Endothelial cell of umbilical vein (primary cell): ENCODE results near the gene FOSL2. TPM values are rescaled to one million over a fixed set of nuclear protein-coding genes. Genes with fewer than 3 reads are reported as not detected.

Source experiments
- BruUV-seq: library from RNA; stranded (reverse); fragments of 400-500 nt; replicated peaks from 2 replicates; lab custom pipeline; 2021; lab: Mats Ljungman, UMichigan
- CTCF ChIA-PET: fragments of 300-600, 350-600 bp; sonication (Branson Sonifier 250); formaldehyde crosslinking; loops from one replicate; lab custom pipeline; 2021; ENCODE audit warnings: antibody characterized with exemption, inconsistent platforms; lab: Charles Lee
- POLR2A ChIA-PET: fragments of 300-600, 350-600 bp; sonication (Branson Sonifier 250); formaldehyde crosslinking; loops from one replicate; lab custom pipeline; 2021; ENCODE audit warnings: antibody characterized with exemption, inconsistent platforms; lab: Charles Lee
- DNase-seq: peaks from one replicate; pipeline ENCODE4 v3.0.0-alpha.2; 2011; ENCODE audit warnings: low read depth, low spot score
- FAIRE-seq: peaks from 2 replicates; lab custom pipeline; 2011; peaks lifted over from hg19 to GRCh38; lab: Jason Lieb, UNC
- H2AFZ ChIP-seq: 2 replicates; pipeline ENCODE4 v1.6.0; 2012; ENCODE audit warnings: low read depth, low read length, control low read depth, inconsistent platforms
- H3K27ac ChIP-seq: 2 replicates; pipeline ENCODE4 v1.5.1; 2011; ENCODE audit warnings: low read depth, mild to moderate bottlenecking, control low read depth, low read length, moderate library complexity; ENCODE audit not compliant: insufficient read depth
- H3K27me3 ChIP-seq, 2 experiments: 2 replicates each; pipeline versions ENCODE4 v1.6.0 to v1.6.1; 2011; ENCODE audit warnings: low read length in 2 of 2, mixed read lengths in 1 of 2; ENCODE audit not compliant: control insufficient read depth in 2 of 2, insufficient read depth in 2 of 2
- H3K36me3 ChIP-seq, 2 experiments: 2 replicates in 1 of 2; 3 replicates in 1 of 2; pipeline ENCODE4 v1.5.1; 2011; ENCODE audit warnings: low read length in 2 of 2, mild to moderate bottlenecking in 1 of 2, moderate library complexity in 1 of 2; ENCODE audit not compliant: control insufficient read depth in 2 of 2, insufficient read depth in 2 of 2; ENCODE audit errors: extremely low read depth in 1 of 2
- H3K4me1 ChIP-seq: 3 replicates; pipeline ENCODE4 v1.5.1; 2011; ENCODE audit warnings: mild to moderate bottlenecking, low read length; ENCODE audit not compliant: control insufficient read depth, insufficient read depth; ENCODE audit errors: extremely low read depth
- H3K4me2 ChIP-seq: 2 replicates; pipeline ENCODE4 v1.6.1; 2011; ENCODE audit warnings: low read length, control low read depth, mixed read lengths; ENCODE audit not compliant: insufficient read depth
- H3K4me3 ChIP-seq, 3 experiments: fragments of 200-600 bp in 1 of 3; sonication (generic), shearing (Covaris generic) in 1 of 3; replicated peaks in 1 of 3; 2 replicates each; pipeline ENCODE4 v1.5.1; 2011 to 2016; ENCODE audit warnings: control low read depth in 3 of 3, low read length in 3 of 3, mild to moderate bottlenecking in 2 of 3, inconsistent platforms in 1 of 3, low read depth in 1 of 3, moderate library complexity in 1 of 3; ENCODE audit not compliant: insufficient read depth in 1 of 3
- H3K79me2 ChIP-seq: 2 replicates; pipeline ENCODE4 v1.6.0; 2012; ENCODE audit warnings: low read length, inconsistent platforms; ENCODE audit not compliant: control insufficient read depth, insufficient read depth
- H3K9ac ChIP-seq: replicated peaks from 2 replicates; pipeline ENCODE3; 2011; ENCODE audit warnings: low read length, control low read depth; ENCODE audit not compliant: insufficient read depth; ENCODE audit errors: extremely low read depth
- H3K9me1 ChIP-seq: replicated peaks from 3 replicates; pipeline ENCODE4 v1.6.0; 2011; ENCODE audit warnings: mild to moderate bottlenecking, low read length; ENCODE audit not compliant: control insufficient read depth, insufficient read depth; ENCODE audit errors: extremely low read depth
- H3K9me3 ChIP-seq: replicated peaks from 2 replicates; pipeline ENCODE4 v1.5.1; 2012; ENCODE audit warnings: low read length, inconsistent platforms; ENCODE audit not compliant: control insufficient read depth, insufficient read depth
- H4K20me1 ChIP-seq: replicated peaks from 2 replicates; pipeline ENCODE3; 2011; ENCODE audit warnings: mild to moderate bottlenecking, low read length; ENCODE audit not compliant: control insufficient read depth, insufficient read depth; ENCODE audit errors: extremely low read depth
- CTCF ChIP-seq, 2 donors: IDR thresholded peaks; 1 replicate in 1 of 2; 2 replicates in 1 of 2; pipeline ENCODE4 v1.5.1; 2011; ENCODE audit warnings: low read length in 2 of 2, mild to moderate bottlenecking in 2 of 2, moderate library complexity in 2 of 2, control low read depth in 1 of 2, inconsistent platforms in 1 of 2, low read depth in 1 of 2; ENCODE audit not compliant: insufficient read depth in 1 of 2; ENCODE audit errors: extremely low read depth in 1 of 2
- EZH2 ChIP-seq: IDR thresholded peaks from 2 replicates; pipeline ENCODE4 v1.6.1; 2012; ENCODE audit warnings: borderline replicate concordance, low read depth, mild to moderate bottlenecking, moderate library complexity, low read length, inconsistent platforms; ENCODE audit not compliant: severe bottlenecking
- FOS ChIP-seq: IDR thresholded peaks from 2 replicates; pipeline ENCODE4 v1.6.1; 2011; ENCODE audit warnings: mild to moderate bottlenecking, low read length, moderate library complexity, borderline replicate concordance; ENCODE audit not compliant: insufficient read depth
- GATA2 ChIP-seq: IDR thresholded peaks from 2 replicates; pipeline ENCODE4 v1.7.0; 2011; ENCODE audit warnings: low read depth, mild to moderate bottlenecking, moderate library complexity, mixed read lengths, low read length; ENCODE audit not compliant: insufficient read length, insufficient read depth
- JUN ChIP-seq: IDR thresholded peaks from 2 replicates; pipeline ENCODE4 v1.6.1; 2011; ENCODE audit warnings: borderline replicate concordance, low read depth; ENCODE audit not compliant: insufficient read length, insufficient read depth
- MAX ChIP-seq: IDR thresholded peaks from 2 replicates; pipeline ENCODE4 v1.6.1; 2011; ENCODE audit not compliant: insufficient read depth, insufficient read length
- MYC ChIP-seq: IDR thresholded peaks from one replicate; pipeline ENCODE4 v1.6.1; 2011; ENCODE audit warnings: mild to moderate bottlenecking, low read depth, low read length
- POLR2A ChIP-seq: IDR thresholded peaks from 2 replicates; pipeline ENCODE4 v1.6.1; 2012; ENCODE audit warnings: low read depth, mild to moderate bottlenecking, control low read depth, low read length
- POLR2AphosphoS5 ChIP-seq: IDR thresholded peaks from 2 replicates; pipeline ENCODE4 v1.6.1; 2012; ENCODE audit warnings: low read depth, mild to moderate bottlenecking, control low read depth, low read length, moderate library complexity; ENCODE audit not compliant: insufficient read depth
- dilution Hi-C: fragments of 300-500 bp; cut with MboI; formaldehyde crosslinking; loops from one replicate; pipeline ENCODE4 v1.15.0; 2019; ENCODE audit warnings: low sequenced_read_pairs; ENCODE audit not compliant: extremely low pct_ligation_motif_present
- intact Hi-C: fragments of 100-400 bp; cut with micrococcal nuclease; formaldehyde crosslinking; loops from one replicate; pipeline ENCODE4 v1.10.0; 2022
- polyA plus RNA-seq, 4 experiments: library from polyadenylated mRNA; depleted of rRNA in 3 of 4; stranded (reverse) in 3 of 4; unstranded in 1 of 4; fragments of >200 nt; gene quantifications; 2 replicates each; pipeline versions ENCODE4 v1.2.1 to v1.2.3, GENCODE V29; 2011 to 2012; ENCODE audit warnings: missing spikeins in 1 of 4
- total RNA-seq: library from RNA; stranded (reverse); gene quantifications from 2 replicates; pipeline ENCODE4 v1.2.3, GENCODE V29; 2021

FOSL2 gene
- total and polyA plus RNA-seq, 2 donors (not counting 3 experiments of a cell fraction or from before 2014, with no cell fraction given), result 43.9 to 85.3 TPM

- no peaks in the 10 kb centered on the region for H3K9me3 ChIP-seq
- H2AFZ ChIP-seq, result peak overlapping the region; percentile 2
- dilution Hi-C loops, result no loop called here
- no peaks in the 10 kb centered on the region for H3K36me3 ChIP-seq
- H4K20me1 ChIP-seq, result no peaks in the 10 kb centered on the region
- FAIRE-seq (peak; percentile 57), DNase-seq (peak; percentile 78)
- H3K27ac ChIP-seq, result peak overlapping the region; percentile 95
- ChIA-PET CTCF (interaction anchor here (0.6 to 2.1 kb wide), 13 partner anchors 30 to 708 kb away, joined by 3 to 11 read pairs (median 4); no protein-coding TSS in a partner anchor), POLR2A (interaction anchor here (0.6 to 1.6 kb wide), 16 partner anchors 11 to 668 kb away, joined by 3 to 8 read pairs (median 4); no protein-coding TSS in a partner anchor)
- intact Hi-C loops, result loop anchor here (1.0 to 2.0 kb wide), 10 partner anchors 25 to 620 kb away; partner anchors contain the start of genes BABAM2, MRPL33 and RBKS
- peak overlapping the region; percentile 87 for H3K4me2 ChIP-seq
- no peaks in the 10 kb centered on the region for H3K9me1 ChIP-seq
- BruUV-seq, result TSS peak; percentile 0
- H3K9ac ChIP-seq, result peak overlapping the region; percentile 99
- H3K27me3 ChIP-seq, result no peaks in the 10 kb centered on the region
- TF ChIP-seq GATA2 (no peak), JUN (no peak), CTCF (IDR thresholded peaks at IDR 0.05; ENCODE audit: extremely low read depth in 1 of 2, insufficient read depth in 1 of 2, low read depth in 1 of 2, low read length in 2 of 2) (peak in 1 of 2 donors; percentile 13), POLR2A (peak; percentile 6), MAX (no peak), FOS (no peak), EZH2 (no peak), MYC (no peak), POLR2AphosphoS5 (no peak)
- peaks cover 34% of the 10 kb centered on the region for H3K4me1 ChIP-seq
- H3K4me3 ChIP-seq, result peak overlapping the region; percentile 47 to 77 (median 75)
- H3K79me2 ChIP-seq, result peaks cover 38% of the 10 kb centered on the region
Measured at GRCh38 chr2:28391564-28392296, 928 bp upstream of the FOSL2 start.
